ENCODE data around the gene SLC35A2.

Gene SLC35A2

GRCh38 chrX:48911412-48912182 is at the start of gene SLC35A2:
SLC35A2 (minus strand) TSS chrX:48911646; CDS start chrX:48911636, 10 bp downstream.
- peak; percentile 60 for DNase-seq (ENCODE audit: low read depth)

- DNase-seq (ENCODE audit: low read depth), result no peak
Measured at GRCh38 chrX:48960291-48960690, 48.8 kb upstream of the SLC35A2 start.

- DNase-seq (ENCODE audit: low read depth), result peak; percentile 64
Measured at GRCh38 chrX:48958635-48959094, 47.2 kb upstream of the SLC35A2 start.

GRCh38 chrX:48957827-48958634 is 46.6 kb upstream of the SLC35A2 start:
- DNase-seq (ENCODE audit: low read depth), result peak; percentile 98

- DNase-seq (ENCODE audit: low read depth), result no peak
Measured at GRCh38 chrX:48957477-48957826, 46.0 kb upstream of the SLC35A2 start, which contains the start of gene OTUD5. OTUD5 (minus strand) TSS chrX:48957607; CDS start chrX:48957570, 37 bp downstream.

- no peak for DNase-seq (ENCODE audit: low read depth)
Measured at GRCh38 chrX:48956728-48957414, 45.4 kb upstream of the SLC35A2 start.

- no peak for DNase-seq (ENCODE audit: low read depth)
Measured at GRCh38 chrX:48948589-48948988, 37.1 kb upstream of the SLC35A2 start.

- DNase-seq (ENCODE audit: low read depth), result peak; percentile 30
Measured at GRCh38 chrX:48945517-48946348, 34.3 kb upstream of the SLC35A2 start.

- no peak for DNase-seq (ENCODE audit: low read depth)
Measured at GRCh38 chrX:48942895-48943294, 31.4 kb upstream of the SLC35A2 start.

- DNase-seq (ENCODE audit: low read depth), result no peak
Measured at GRCh38 chrX:48940404-48940955, 29.0 kb upstream of the SLC35A2 start.

- DNase-seq (ENCODE audit: low read depth), result no peak
Measured at GRCh38 chrX:48939524-48940228, 28.2 kb upstream of the SLC35A2 start.

GRCh38 chrX:48938721-48939425 is 27.4 kb upstream of the SLC35A2 start:
- DNase-seq (ENCODE audit: low read depth), result no peak

GRCh38 chrX:48937054-48937907 is 25.8 kb upstream of the SLC35A2 start:
- no peak for DNase-seq (ENCODE audit: low read depth)

GRCh38 chrX:48936429-48937053 is 25.1 kb upstream of the SLC35A2 start:
- DNase-seq (ENCODE audit: low read depth), result no peak

- no peak for DNase-seq (ENCODE audit: low read depth)
Measured at GRCh38 chrX:48935301-48935670, 23.8 kb upstream of the SLC35A2 start.

GRCh38 chrX:48934581-48935300 is 23.3 kb upstream of the SLC35A2 start:
- no peak for DNase-seq (ENCODE audit: low read depth)

- DNase-seq (ENCODE audit: low read depth), result no peak
Measured at GRCh38 chrX:48933757-48934156, 22.3 kb upstream of the SLC35A2 start.
